Measurements from ENCODE around the gene FRMD4A.
"Not testable (repeated sequence)": the region's sequence is repeated elsewhere in the genome, so short reads cannot be mapped to it uniquely, and the experiment has no call there.

FRMD4A gene

GRCh38 chr10:13930120-13930519 is 400.6 kb downstream of the FRMD4A start:
- peak; percentile 5 for DNase-seq

- no peak for DNase-seq
These were observed 402.3 kb downstream of the FRMD4A start for GRCh38 chr10:13928451-13928850.

- DNase-seq, result no peak
These were observed 404.5 kb downstream of the FRMD4A start for GRCh38 chr10:13925971-13926780.

GRCh38 chr10:13924040-13924725 is 406.5 kb downstream of the FRMD4A start:
- DNase-seq, result no peak

GRCh38 chr10:13922586-13922985 is 408.1 kb downstream of the FRMD4A start:
- DNase-seq, result no peak

- no peak for DNase-seq
These were observed 408.8 kb downstream of the FRMD4A start for GRCh38 chr10:13921941-13922340.

GRCh38 chr10:13921131-13921530 is 409.6 kb downstream of the FRMD4A start:
- DNase-seq, result not testable (repeated sequence)

GRCh38 chr10:13920465-13920864 is 410.3 kb downstream of the FRMD4A start:
- DNase-seq, result no peak

- DNase-seq, result no peak
These were observed 410.7 kb downstream of the FRMD4A start for GRCh38 chr10:13920031-13920430.

GRCh38 chr10:13917791-13918190 is 412.9 kb downstream of the FRMD4A start:
- no peak for DNase-seq

- no peak for DNase-seq
These were observed 414.3 kb downstream of the FRMD4A start for GRCh38 chr10:13916384-13916947.

- DNase-seq, result no peak
These were observed 415.0 kb downstream of the FRMD4A start for GRCh38 chr10:13915710-13916109.

GRCh38 chr10:13913897-13914296 is 416.8 kb downstream of the FRMD4A start:
- no peak for DNase-seq

- no peak for DNase-seq
These were observed 418.8 kb downstream of the FRMD4A start for GRCh38 chr10:13911821-13912520.

- DNase-seq, result no peak
These were observed 421.0 kb downstream of the FRMD4A start for GRCh38 chr10:13909516-13910258.

GRCh38 chr10:13908475-13908874 is 422.2 kb downstream of the FRMD4A start:
- no peak for DNase-seq

GRCh38 chr10:13907570-13907969 is 423.2 kb downstream of the FRMD4A start:
- DNase-seq, result no peak

- no peak for DNase-seq
These were observed 425.4 kb downstream of the FRMD4A start for GRCh38 chr10:13905281-13905680.

- no peak for DNase-seq
These were observed 426.7 kb downstream of the FRMD4A start for GRCh38 chr10:13904064-13904463.

GRCh38 chr10:13902868-13903587 is 427.7 kb downstream of the FRMD4A start:
- DNase-seq, result no peak

- no peak for DNase-seq
These were observed 430.8 kb downstream of the FRMD4A start for GRCh38 chr10:13899941-13900340.

- DNase-seq, result not testable (repeated sequence)
These were observed 434.6 kb downstream of the FRMD4A start for GRCh38 chr10:13896146-13896545.
